Liver (tissue), 9 donors: ENCODE data around the gene TK1. TPM values are rescaled to one million over a fixed set of nuclear protein-coding genes. Genes with fewer than 3 reads are reported as not detected.

Source experiments
- DNase-seq: peaks from one replicate; pipeline ENCODE4 v3.0.0-alpha.2; 2017; ENCODE audit warnings: low spot score
- H3K27ac ChIP-seq, 2 donors: one replicate each; pipeline ENCODE4 v1.7.0; 2013; ENCODE audit warnings: inconsistent platforms in 2 of 2, low read length in 2 of 2, control low read depth in 1 of 2, low read depth in 1 of 2, mild to moderate bottlenecking in 1 of 2
- H3K27me3 ChIP-seq, 4 donors: one replicate each; pipeline versions ENCODE4 v1.6.1 to v1.7.0; 2013; ENCODE audit warnings: low read length in 3 of 4, inconsistent platforms in 1 of 4, mild to moderate bottlenecking in 1 of 4, moderate library complexity in 1 of 4; ENCODE audit not compliant: control insufficient read depth in 4 of 4, insufficient read depth in 4 of 4
- H3K36me3 ChIP-seq, 4 donors: one replicate each; pipeline versions ENCODE4 v1.6.1 to v1.7.0; 2013; ENCODE audit warnings: low read length in 3 of 4, mild to moderate bottlenecking in 3 of 4, low read depth in 1 of 4, moderate library complexity in 1 of 4; ENCODE audit not compliant: control insufficient read depth in 4 of 4, insufficient read depth in 3 of 4
- H3K4me1 ChIP-seq, 4 donors: one replicate each; pipeline versions ENCODE4 v1.6.1 to v1.7.0; 2013; ENCODE audit warnings: low read length in 3 of 4, mild to moderate bottlenecking in 3 of 4, moderate library complexity in 1 of 4; ENCODE audit not compliant: control insufficient read depth in 4 of 4, insufficient read depth in 4 of 4
- H3K4me3 ChIP-seq, 3 donors: one replicate each; pipeline versions ENCODE4 v1.6.1 to v1.7.0; 2013; ENCODE audit warnings: low read length in 3 of 3, control low read depth in 1 of 3, low read depth in 1 of 3, mild to moderate bottlenecking in 1 of 3
- H3K9ac ChIP-seq, 2 donors: one replicate each; pipeline ENCODE4 v1.7.0; 2013; ENCODE audit warnings: low read length in 2 of 2, mild to moderate bottlenecking in 2 of 2, moderate library complexity in 2 of 2, control low read depth in 1 of 2, low read depth in 1 of 2
- H3K9me3 ChIP-seq, 4 donors: one replicate each; pipeline versions ENCODE4 v1.6.1 to v1.7.0; 2013; ENCODE audit warnings: low read length in 3 of 4; ENCODE audit not compliant: control insufficient read depth in 4 of 4
- EGR1 ChIP-seq, 2 donors: IDR thresholded peaks; 2 replicates each; pipeline ENCODE4 v1.6.1; 2016 to 2018; ENCODE audit warnings: antibody characterized with exemption in 2 of 2, low read depth in 2 of 2
- FOXA1 ChIP-seq: IDR thresholded peaks from 2 replicates; pipeline ENCODE4 v1.6.1; 2016; ENCODE audit warnings: antibody characterized with exemption
- FOXA2 ChIP-seq: IDR thresholded peaks from 2 replicates; pipeline ENCODE4 v1.6.1; 2016; ENCODE audit warnings: antibody characterized with exemption
- GABPA ChIP-seq, 2 donors: IDR thresholded peaks in 1 of 2; conservative IDR thresholded peaks in 1 of 2; 2 replicates each; pipeline ENCODE4 v1.6.1; 2016; ENCODE audit warnings: antibody characterized with exemption in 2 of 2, mild to moderate bottlenecking in 1 of 2, moderate library complexity in 1 of 2
- HNF4A ChIP-seq, 2 donors: conservative IDR thresholded peaks; 2 replicates each; pipeline ENCODE4 v1.6.1; 2016; ENCODE audit warnings: antibody characterized with exemption in 2 of 2, mild to moderate bottlenecking in 2 of 2
- JUND ChIP-seq, 2 donors: IDR thresholded peaks; 2 replicates each; pipeline ENCODE4 v1.6.1; 2016; ENCODE audit warnings: antibody characterized with exemption in 2 of 2
- NR2F2 ChIP-seq: IDR thresholded peaks from 2 replicates; pipeline ENCODE4 v1.6.1; 2016; ENCODE audit warnings: antibody characterized with exemption
- RAD21 ChIP-seq, 2 donors: IDR thresholded peaks; 2 replicates each; pipeline ENCODE4 v1.6.1; 2016; ENCODE audit warnings: antibody characterized with exemption in 2 of 2, mild to moderate bottlenecking in 2 of 2
- RXRA ChIP-seq, 2 donors: IDR thresholded peaks; 2 replicates each; pipeline ENCODE4 v1.6.1; 2017 to 2018; ENCODE audit warnings: antibody characterized with exemption in 2 of 2, mild to moderate bottlenecking in 1 of 2
- TAF1 ChIP-seq: conservative IDR thresholded peaks from 2 replicates; pipeline ENCODE4 v1.6.1; 2016; ENCODE audit warnings: antibody characterized with exemption, mild to moderate bottlenecking
- YY1 ChIP-seq: IDR thresholded peaks from 2 replicates; pipeline ENCODE4 v1.6.1; 2016; ENCODE audit warnings: antibody characterized with exemption, mild to moderate bottlenecking
- WGBS: extraction: QIAGEN DNeasy Blood & Tissue Kit; methylation state at CpG from one replicate; pipeline ENCODE4 v1.1.7; 2013; 5-methylcytosine and 5-hydroxymethylcytosine counted together
- polyA plus RNA-seq, 2 donors: library from polyadenylated mRNA; stranded (reverse) in 1 of 2; unstranded in 1 of 2; fragments of 200-250 nt in 1 of 2; fragments of >200 nt in 1 of 2; fragmentation: Nextera tagmentation in 1 of 2; extraction: Ambion mirVana in 1 of 2; gene quantifications; one replicate each; pipeline versions ENCODE4 v1.2.1 to v1.2.3, GENCODE V29; 2013 to 2015
- total RNA-seq, 2 donors: library from RNA; depleted of rRNA; stranded (reverse); fragments of >200 nt; gene quantifications; one replicate each; pipeline ENCODE4 v1.2.3, GENCODE V29; 2014
- TF ChIP-seq, protein P1 (sequence below): IDR thresholded peaks from 2 replicates; pipeline ENCODE4 v1.6.1; 2016; ENCODE audit warnings: antibody characterized with exemption
- TF ChIP-seq, protein P2 (sequence below): IDR thresholded peaks from 2 replicates; pipeline ENCODE4 v1.6.1; 2016; ENCODE audit warnings: antibody characterized with exemption, mild to moderate bottlenecking
- TF ChIP-seq, protein P3 (sequence below): fragments of 150-350 bp; IDR thresholded peaks from 2 replicates; pipeline ENCODE4 v1.5.1; 2017; ENCODE audit warnings: improper control_type of control experiment, low read depth, low read length; ENCODE audit not compliant: missing input control
- TF ChIP-seq, protein P4 (sequence below): IDR thresholded peaks from 2 replicates; pipeline ENCODE4 v1.6.1; 2016; ENCODE audit warnings: antibody characterized with exemption
- TF ChIP-seq, protein P5 (sequence below): IDR thresholded peaks from 2 replicates; pipeline ENCODE4 v1.6.1; 2016; ENCODE audit warnings: antibody characterized with exemption
- donor health status: healthy.
- donor health status: healthy.
- donor health status: healthy.
- donor health status: healthy.
- donor health status: healthy.

TK1 gene
- total and polyA plus RNA-seq, 4 donors = 0.84 to 97.6 (median 10.1) TPM

DNA sequence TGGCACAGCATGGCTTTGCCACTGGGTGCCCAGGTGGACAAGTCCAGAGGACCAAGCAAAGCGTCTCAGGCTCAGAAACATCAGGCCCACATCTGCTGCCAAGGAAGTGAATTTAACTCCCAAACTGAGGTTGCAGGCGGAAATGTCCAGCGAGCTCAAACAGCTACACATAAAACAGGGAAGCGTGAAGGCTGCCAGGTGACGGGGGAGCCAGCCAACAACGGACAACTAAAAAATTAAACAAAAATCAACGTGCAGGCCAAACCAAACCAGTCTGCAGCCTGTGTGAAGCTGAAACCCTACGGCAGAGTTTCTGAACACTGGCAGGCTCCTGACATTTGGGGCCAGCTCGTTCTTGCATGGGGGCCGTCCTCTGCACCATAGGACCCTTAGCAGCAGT, 2.5 kb downstream of the TK1 start:
- DNase-seq = no peak

DNA sequence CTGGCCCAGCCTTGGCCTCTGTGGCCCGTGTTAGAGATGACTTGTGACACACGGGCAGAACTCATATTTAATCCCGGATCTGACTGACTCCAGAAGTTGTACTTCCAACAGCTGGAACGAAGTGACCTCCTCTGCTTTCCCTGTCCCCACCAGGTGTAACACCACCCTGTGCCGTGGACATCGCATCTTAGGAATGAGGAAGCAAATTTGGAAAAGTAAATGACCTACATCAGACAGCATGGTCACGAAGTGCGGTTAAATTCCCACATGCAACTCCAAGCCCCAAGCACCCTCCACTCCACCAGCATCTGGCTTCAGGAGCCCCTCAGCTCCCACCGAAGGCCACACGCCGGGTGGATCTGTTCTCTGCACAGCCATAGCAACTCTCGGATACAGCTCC, 2.9 kb downstream of the TK1 start:
- no peaks in the 10 kb centered on the region for H3K9me3 ChIP-seq
- H3K9ac ChIP-seq = no peak overlapping the region

More for the DNA sequence above, 2.5 kb downstream of the TK1 start:
- no peaks in the 10 kb centered on the region for H3K9me3 ChIP-seq
- peak overlapping the region; percentile 73 to 80 for H3K27ac ChIP-seq
- no peak overlapping the region for H3K9ac ChIP-seq
- H3K36me3 ChIP-seq = no peaks in the 10 kb centered on the region
- WGBS = 35% methylated on average over 10 of the region's 10 CpGs
- TF ChIP-seq YY1 = peak; percentile 8
- TF ChIP-seq, protein P1, sequence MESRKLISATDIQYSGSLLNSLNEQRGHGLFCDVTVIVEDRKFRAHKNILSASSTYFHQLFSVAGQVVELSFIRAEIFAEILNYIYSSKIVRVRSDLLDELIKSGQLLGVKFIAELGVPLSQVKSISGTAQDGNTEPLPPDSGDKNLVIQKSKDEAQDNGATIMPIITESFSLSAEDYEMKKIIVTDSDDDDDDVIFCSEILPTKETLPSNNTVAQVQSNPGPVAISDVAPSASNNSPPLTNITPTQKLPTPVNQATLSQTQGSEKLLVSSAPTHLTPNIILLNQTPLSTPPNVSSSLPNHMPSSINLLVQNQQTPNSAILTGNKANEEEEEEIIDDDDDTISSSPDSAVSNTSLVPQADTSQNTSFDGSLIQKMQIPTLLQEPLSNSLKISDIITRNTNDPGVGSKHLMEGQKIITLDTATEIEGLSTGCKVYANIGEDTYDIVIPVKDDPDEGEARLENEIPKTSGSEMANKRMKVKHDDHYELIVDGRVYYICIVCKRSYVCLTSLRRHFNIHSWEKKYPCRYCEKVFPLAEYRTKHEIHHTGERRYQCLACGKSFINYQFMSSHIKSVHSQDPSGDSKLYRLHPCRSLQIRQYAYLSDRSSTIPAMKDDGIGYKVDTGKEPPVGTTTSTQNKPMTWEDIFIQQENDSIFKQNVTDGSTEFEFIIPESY = no peak
- peaks cover 13 to 41% (median 33%) of the 10 kb centered on the region in 4 donors for H3K4me1 ChIP-seq
- no peaks in the 10 kb centered on the region for H3K27me3 ChIP-seq
- H3K4me3 ChIP-seq = no peak overlapping the region

More for the DNA sequence above, 2.9 kb downstream of the TK1 start:
- WGBS = 74% methylated on average over 12 of the region's 12 CpGs
- TF ChIP-seq RAD21 (IDR thresholded peaks at IDR 0.05) = no peak
- TF ChIP-seq, protein P2, sequence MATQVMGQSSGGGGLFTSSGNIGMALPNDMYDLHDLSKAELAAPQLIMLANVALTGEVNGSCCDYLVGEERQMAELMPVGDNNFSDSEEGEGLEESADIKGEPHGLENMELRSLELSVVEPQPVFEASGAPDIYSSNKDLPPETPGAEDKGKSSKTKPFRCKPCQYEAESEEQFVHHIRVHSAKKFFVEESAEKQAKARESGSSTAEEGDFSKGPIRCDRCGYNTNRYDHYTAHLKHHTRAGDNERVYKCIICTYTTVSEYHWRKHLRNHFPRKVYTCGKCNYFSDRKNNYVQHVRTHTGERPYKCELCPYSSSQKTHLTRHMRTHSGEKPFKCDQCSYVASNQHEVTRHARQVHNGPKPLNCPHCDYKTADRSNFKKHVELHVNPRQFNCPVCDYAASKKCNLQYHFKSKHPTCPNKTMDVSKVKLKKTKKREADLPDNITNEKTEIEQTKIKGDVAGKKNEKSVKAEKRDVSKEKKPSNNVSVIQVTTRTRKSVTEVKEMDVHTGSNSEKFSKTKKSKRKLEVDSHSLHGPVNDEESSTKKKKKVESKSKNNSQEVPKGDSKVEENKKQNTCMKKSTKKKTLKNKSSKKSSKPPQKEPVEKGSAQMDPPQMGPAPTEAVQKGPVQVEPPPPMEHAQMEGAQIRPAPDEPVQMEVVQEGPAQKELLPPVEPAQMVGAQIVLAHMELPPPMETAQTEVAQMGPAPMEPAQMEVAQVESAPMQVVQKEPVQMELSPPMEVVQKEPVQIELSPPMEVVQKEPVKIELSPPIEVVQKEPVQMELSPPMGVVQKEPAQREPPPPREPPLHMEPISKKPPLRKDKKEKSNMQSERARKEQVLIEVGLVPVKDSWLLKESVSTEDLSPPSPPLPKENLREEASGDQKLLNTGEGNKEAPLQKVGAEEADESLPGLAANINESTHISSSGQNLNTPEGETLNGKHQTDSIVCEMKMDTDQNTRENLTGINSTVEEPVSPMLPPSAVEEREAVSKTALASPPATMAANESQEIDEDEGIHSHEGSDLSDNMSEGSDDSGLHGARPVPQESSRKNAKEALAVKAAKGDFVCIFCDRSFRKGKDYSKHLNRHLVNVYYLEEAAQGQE = no peak
- no peak for TF ChIP-seq JUND (IDR thresholded peaks at IDR 0.05)
- TF ChIP-seq FOXA2 = no peak
- TF ChIP-seq, protein P3, sequence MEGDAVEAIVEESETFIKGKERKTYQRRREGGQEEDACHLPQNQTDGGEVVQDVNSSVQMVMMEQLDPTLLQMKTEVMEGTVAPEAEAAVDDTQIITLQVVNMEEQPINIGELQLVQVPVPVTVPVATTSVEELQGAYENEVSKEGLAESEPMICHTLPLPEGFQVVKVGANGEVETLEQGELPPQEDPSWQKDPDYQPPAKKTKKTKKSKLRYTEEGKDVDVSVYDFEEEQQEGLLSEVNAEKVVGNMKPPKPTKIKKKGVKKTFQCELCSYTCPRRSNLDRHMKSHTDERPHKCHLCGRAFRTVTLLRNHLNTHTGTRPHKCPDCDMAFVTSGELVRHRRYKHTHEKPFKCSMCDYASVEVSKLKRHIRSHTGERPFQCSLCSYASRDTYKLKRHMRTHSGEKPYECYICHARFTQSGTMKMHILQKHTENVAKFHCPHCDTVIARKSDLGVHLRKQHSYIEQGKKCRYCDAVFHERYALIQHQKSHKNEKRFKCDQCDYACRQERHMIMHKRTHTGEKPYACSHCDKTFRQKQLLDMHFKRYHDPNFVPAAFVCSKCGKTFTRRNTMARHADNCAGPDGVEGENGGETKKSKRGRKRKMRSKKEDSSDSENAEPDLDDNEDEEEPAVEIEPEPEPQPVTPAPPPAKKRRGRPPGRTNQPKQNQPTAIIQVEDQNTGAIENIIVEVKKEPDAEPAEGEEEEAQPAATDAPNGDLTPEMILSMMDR = no peak
- no peak for TF ChIP-seq EGR1 (IDR thresholded peaks at IDR 0.05; ENCODE audit: low read depth in 2 of 2)
- TF ChIP-seq, protein P4, sequence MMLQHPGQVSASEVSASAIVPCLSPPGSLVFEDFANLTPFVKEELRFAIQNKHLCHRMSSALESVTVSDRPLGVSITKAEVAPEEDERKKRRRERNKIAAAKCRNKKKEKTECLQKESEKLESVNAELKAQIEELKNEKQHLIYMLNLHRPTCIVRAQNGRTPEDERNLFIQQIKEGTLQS = no peak
- TF ChIP-seq, protein P1 = no peak
- no peak for TF ChIP-seq NR2F2
- TF ChIP-seq, protein P5, sequence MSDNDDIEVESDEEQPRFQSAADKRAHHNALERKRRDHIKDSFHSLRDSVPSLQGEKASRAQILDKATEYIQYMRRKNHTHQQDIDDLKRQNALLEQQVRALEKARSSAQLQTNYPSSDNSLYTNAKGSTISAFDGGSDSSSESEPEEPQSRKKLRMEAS = no peak
- no peak for TF ChIP-seq RXRA (IDR thresholded peaks at IDR 0.05)
- TF ChIP-seq TAF1 = no peak
- no peak for TF ChIP-seq HNF4A (conservative IDR thresholded peaks at IDR 0.05)
- no peak for TF ChIP-seq GABPA (IDR thresholded peaks at IDR 0.05 in 1 of 2, conservative IDR thresholded peaks at IDR 0.05 in 1 of 2)
- TF ChIP-seq FOXA1 = no peak
- Histone ChIP-seq H3K36me3 (no peaks in the 10 kb centered on the region), H3K27me3 (no peaks in the 10 kb centered on the region), H3K4me1 (peaks cover 13 to 40% (median 32%) of the 10 kb centered on the region in 4 donors), H3K27ac (peak overlapping the region; percentile 73 to 80), H3K4me3 (no peak overlapping the region)
- no peak for DNase-seq
